Neural progenitor cell (in vitro differentiated cells): ENCODE measurements around the gene PPP2R2C. TPM values are rescaled to one million over a fixed set of nuclear protein-coding genes. Genes with fewer than 3 reads are reported as not detected.
A peak's percentile ranks its signal among the peaks of the same experiment; 100 is the strongest.

Source experiments
- DNase-seq: peaks from one replicate; pipeline ENCODE4 v3.0.0-alpha.2; 2016; ENCODE audit warnings: low spot score
- H2AFZ ChIP-seq: fragments of 200-600 bp; sonication (generic); replicated peaks from 2 replicates; pipeline ENCODE4 v1.6.1; 2016; ENCODE audit warnings: antibody characterized with exemption
- H3F3A ChIP-seq: fragments of 200-600 bp; sonication (generic); 2 replicates; pipeline ENCODE4 v1.6.1; 2016; ENCODE audit warnings: antibody characterized with exemption, low read depth
- H3K27ac ChIP-seq: fragments of 200-600 bp; sonication (generic); 2 replicates; pipeline ENCODE4 v1.5.1; 2016; ENCODE audit warnings: mild to moderate bottlenecking
- H3K27me3 ChIP-seq: fragments of 200-600 bp; sonication (generic); 2 replicates; pipeline ENCODE4 v1.6.1; 2016; ENCODE audit warnings: mild to moderate bottlenecking, moderate library complexity
- H3K36me3 ChIP-seq: fragments of 200-600 bp; sonication (generic); 2 replicates; pipeline ENCODE4 v1.5.1; 2016
- H3K4me1 ChIP-seq: fragments of 200-600 bp; sonication (generic); 2 replicates; pipeline ENCODE4 v1.6.1; 2016; ENCODE audit warnings: mixed run types
- H3K4me2 ChIP-seq: fragments of 200-600 bp; sonication (generic); 2 replicates; pipeline ENCODE4 v1.6.1; 2016
- H3K4me3 ChIP-seq: fragments of 200-600 bp; sonication (generic); 2 replicates; pipeline ENCODE4 v1.5.1; 2016
- H3K79me2 ChIP-seq: fragments of 200-600 bp; sonication (generic); 2 replicates; pipeline ENCODE4 v1.6.1; 2016; ENCODE audit warnings: low read depth
- H3K9ac ChIP-seq: fragments of 200-600 bp; sonication (generic); 2 replicates; pipeline ENCODE4 v1.6.1; 2016
- H3K9me3 ChIP-seq: fragments of 200-600 bp; sonication (generic); 2 replicates; pipeline ENCODE4 v1.5.1; 2016; ENCODE audit warnings: low read depth
- H4K20me1 ChIP-seq: fragments of 200-600 bp; sonication (generic); 2 replicates; pipeline ENCODE4 v1.6.1; 2016; ENCODE audit warnings: low read depth
- H3K27ac Mint-ChIP-seq: 3 replicates; pipeline ENCODE4 v1.8.0; 2021; ENCODE audit warnings: mixed read lengths
- H3K27me3 Mint-ChIP-seq: 2 replicates; pipeline ENCODE4 v1.8.0; 2022; ENCODE audit warnings: low read depth, mild to moderate bottlenecking, inconsistent platforms, moderate library complexity, mixed read lengths; ENCODE audit not compliant: insufficient read depth
- H3K36me3 Mint-ChIP-seq: 3 replicates; pipeline ENCODE4 v1.8.0; 2021; ENCODE audit warnings: mixed read lengths
- H3K4me1 Mint-ChIP-seq: 3 replicates; pipeline ENCODE4 v1.8.0; 2021; ENCODE audit warnings: mixed read lengths
- H3K4me3 Mint-ChIP-seq: 3 replicates; pipeline ENCODE4 v1.8.0; 2021; ENCODE audit warnings: mild to moderate bottlenecking, moderate library complexity, mixed read lengths
- H3K9me3 Mint-ChIP-seq: 3 replicates; pipeline ENCODE4 v1.8.0; 2020; ENCODE audit warnings: mixed read lengths
- EZH2 ChIP-seq: fragments of 200-600 bp; sonication (generic); IDR thresholded peaks from 2 replicates; pipeline ENCODE4 v1.6.1; 2017; ENCODE audit warnings: antibody characterized with exemption, mild to moderate bottlenecking, moderate library complexity
- EZH2phosphoT487 ChIP-seq: fragments of 200-600 bp; sonication (generic); IDR thresholded peaks from 2 replicates; pipeline ENCODE4 v1.6.1; 2017; ENCODE audit warnings: antibody characterized with exemption
- total RNA-seq: library from RNA; depleted of rRNA; stranded (reverse); fragments of >200 nt; gene quantifications from 2 replicates; pipeline ENCODE4 v1.2.3, GENCODE V29; 2015; ENCODE audit warnings: low replicate concordance
- TF ChIP-seq, protein P1 (sequence below): fragments of 200-600 bp; sonication (generic); IDR thresholded peaks from 2 replicates; pipeline ENCODE4 v1.5.1; 2017; ENCODE audit warnings: antibody characterized with exemption, mild to moderate bottlenecking

Gene PPP2R2C
- total RNA-seq, 1 donor from 2014 or later: 3.5 TPM

DNA sequence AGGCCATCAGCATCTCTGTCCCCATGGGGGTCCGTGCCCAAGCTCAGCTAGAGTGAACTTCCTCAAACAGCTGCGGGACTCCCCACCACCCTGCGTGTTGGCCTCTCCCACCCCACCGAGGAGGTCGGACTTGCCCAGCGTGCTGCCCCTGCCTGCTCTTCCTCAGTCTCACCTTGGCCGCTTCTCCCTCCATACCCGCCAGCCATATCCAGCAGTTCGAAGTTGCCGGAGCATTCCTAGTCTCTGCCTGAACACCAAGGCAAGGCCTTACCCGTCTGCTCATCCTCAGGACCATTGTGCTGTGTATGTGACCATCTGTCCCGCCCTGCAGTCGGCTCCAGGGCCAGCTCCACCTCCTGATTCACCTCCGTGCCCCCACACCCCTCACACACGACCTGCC is 118.3 kb downstream of the PPP2R2C start:
- Histone ChIP-seq H3K4me1 (no peaks in the 10 kb centered on the region), H2AFZ (no peak overlapping the region), H3K27me3 (peaks cover under 1% of the 10 kb centered on the region), H3K9ac (no peak overlapping the region), H3F3A (no peaks in the 10 kb centered on the region), H3K36me3 (no peaks in the 10 kb centered on the region), H4K20me1 (no peaks in the 10 kb centered on the region), H3K4me2 (no peak overlapping the region), H3K79me2 (no peaks in the 10 kb centered on the region), H3K4me3 (no peak overlapping the region), H3K27ac (no peak overlapping the region), H3K9me3 (no peaks in the 10 kb centered on the region)
- H3K27me3 Mint-ChIP-seq: peaks cover 10% of the 10 kb centered on the region
- DNase-seq: no peak
- H3K4me3 Mint-ChIP-seq: peak overlapping the region; percentile 62
- TF ChIP-seq, protein P1, sequence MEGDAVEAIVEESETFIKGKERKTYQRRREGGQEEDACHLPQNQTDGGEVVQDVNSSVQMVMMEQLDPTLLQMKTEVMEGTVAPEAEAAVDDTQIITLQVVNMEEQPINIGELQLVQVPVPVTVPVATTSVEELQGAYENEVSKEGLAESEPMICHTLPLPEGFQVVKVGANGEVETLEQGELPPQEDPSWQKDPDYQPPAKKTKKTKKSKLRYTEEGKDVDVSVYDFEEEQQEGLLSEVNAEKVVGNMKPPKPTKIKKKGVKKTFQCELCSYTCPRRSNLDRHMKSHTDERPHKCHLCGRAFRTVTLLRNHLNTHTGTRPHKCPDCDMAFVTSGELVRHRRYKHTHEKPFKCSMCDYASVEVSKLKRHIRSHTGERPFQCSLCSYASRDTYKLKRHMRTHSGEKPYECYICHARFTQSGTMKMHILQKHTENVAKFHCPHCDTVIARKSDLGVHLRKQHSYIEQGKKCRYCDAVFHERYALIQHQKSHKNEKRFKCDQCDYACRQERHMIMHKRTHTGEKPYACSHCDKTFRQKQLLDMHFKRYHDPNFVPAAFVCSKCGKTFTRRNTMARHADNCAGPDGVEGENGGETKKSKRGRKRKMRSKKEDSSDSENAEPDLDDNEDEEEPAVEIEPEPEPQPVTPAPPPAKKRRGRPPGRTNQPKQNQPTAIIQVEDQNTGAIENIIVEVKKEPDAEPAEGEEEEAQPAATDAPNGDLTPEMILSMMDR: no peak
- TF ChIP-seq EZH2 (no peak), EZH2phosphoT487 (no peak)
- no peak overlapping the region for H3K27ac Mint-ChIP-seq
- peaks cover 26% of the 10 kb centered on the region for H3K4me1 Mint-ChIP-seq
- H3K36me3 Mint-ChIP-seq: no peaks in the 10 kb centered on the region
- H3K9me3 Mint-ChIP-seq: no peaks in the 10 kb centered on the region

DNA sequence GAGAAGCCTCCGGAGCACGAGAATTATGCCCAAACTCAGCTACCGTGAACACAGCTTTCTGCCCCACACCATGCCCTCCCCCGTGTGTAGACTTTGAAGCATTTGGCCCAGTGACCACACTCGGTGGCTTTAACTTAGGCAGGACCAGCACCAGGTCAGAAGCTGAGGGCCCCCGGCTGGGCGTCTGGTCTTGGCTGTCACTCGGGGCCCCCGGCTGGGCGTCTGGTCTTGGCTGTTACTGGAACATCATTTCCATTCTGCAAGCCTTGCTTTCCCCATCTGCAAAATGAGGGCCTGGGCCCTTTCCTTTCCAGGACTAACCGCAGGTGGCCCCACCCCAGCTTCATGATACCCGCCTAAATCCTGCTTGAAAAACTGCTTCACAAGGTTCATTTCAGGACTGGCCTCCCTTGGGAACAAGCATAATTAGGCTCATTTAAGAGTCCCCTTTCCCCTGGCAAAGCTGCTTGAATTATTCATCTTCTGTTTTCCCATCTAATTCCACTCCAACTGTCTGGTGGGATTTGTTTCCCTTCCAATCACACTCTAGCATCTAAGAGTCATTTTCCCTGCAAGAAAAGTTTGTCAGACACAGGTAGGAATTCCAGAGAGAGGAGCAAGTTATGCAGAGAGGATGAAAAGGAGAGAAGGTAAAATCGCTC is 120.3 kb downstream of the PPP2R2C start:
- Histone ChIP-seq H3K9me3 (no peaks in the 10 kb centered on the region), H3F3A (no peaks in the 10 kb centered on the region), H3K36me3 (no peaks in the 10 kb centered on the region), H2AFZ (no peak overlapping the region), H3K27me3 (no peaks in the 10 kb centered on the region), H3K4me2 (no peak overlapping the region), H3K9ac (no peak overlapping the region), H3K79me2 (no peaks in the 10 kb centered on the region), H3K27ac (no peak overlapping the region), H3K4me1 (no peaks in the 10 kb centered on the region), H4K20me1 (no peaks in the 10 kb centered on the region), H3K4me3 (no peak overlapping the region)
- Mint-ChIP-seq H3K9me3 (no peaks in the 10 kb centered on the region), H3K4me1 (peaks cover 26% of the 10 kb centered on the region), H3K4me3 (no peak overlapping the region), H3K36me3 (no peaks in the 10 kb centered on the region), H3K27ac (no peak overlapping the region), H3K27me3 (peaks cover 9% of the 10 kb centered on the region)
- no peak for DNase-seq
- TF ChIP-seq EZH2phosphoT487: no peak
- TF ChIP-seq, protein P1: no peak
- no peak for TF ChIP-seq EZH2

DNA sequence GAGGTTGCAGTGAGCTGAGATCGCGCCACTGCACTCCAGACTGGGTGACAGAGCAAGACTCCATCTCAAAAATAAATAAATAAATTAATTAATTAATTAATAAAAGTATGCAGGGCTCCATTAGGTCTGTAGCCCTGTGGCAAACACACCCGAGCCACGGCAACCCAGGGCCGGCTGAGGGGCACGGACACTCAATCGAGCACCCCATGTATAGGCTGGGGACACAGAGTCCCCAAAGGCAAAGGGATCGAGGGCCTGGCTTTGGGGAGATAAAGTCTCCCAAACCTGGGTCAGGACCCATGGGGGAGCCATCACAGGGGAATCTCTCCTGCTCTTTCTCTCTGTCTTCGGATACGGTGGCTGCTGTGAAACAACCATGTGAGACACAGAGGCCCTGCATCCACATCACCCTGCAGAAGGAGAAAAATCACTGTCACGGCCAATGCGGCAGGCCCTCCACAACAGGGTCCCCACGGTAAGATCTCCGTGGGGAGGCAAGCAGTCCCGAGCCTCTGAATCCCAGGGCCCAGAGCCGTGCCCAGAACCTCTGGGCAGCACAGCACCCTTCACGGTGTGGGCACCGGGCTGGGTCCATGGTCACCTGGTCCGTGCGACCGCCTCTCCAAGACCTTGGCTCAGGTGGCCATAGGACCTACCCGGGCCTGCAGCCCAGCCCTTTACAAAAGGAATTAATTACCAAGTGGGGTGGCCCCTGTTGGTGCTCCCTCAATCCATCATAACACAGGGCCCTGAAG is 121.0 kb downstream of the PPP2R2C start:
- Mint-ChIP-seq H3K36me3 (no peaks in the 10 kb centered on the region), H3K27me3 (peaks cover 11% of the 10 kb centered on the region), H3K9me3 (no peaks in the 10 kb centered on the region), H3K4me3 (no peak overlapping the region), H3K27ac (no peak overlapping the region), H3K4me1 (peaks cover 26% of the 10 kb centered on the region)
- Histone ChIP-seq H3K4me1 (no peaks in the 10 kb centered on the region), H3K9ac (no peak overlapping the region), H3K27me3 (no peaks in the 10 kb centered on the region), H3K4me2 (no peak overlapping the region), H3K9me3 (no peaks in the 10 kb centered on the region), H3K36me3 (no peaks in the 10 kb centered on the region), H3K27ac (no peak overlapping the region), H3K79me2 (no peaks in the 10 kb centered on the region), H4K20me1 (no peaks in the 10 kb centered on the region), H2AFZ (no peak overlapping the region), H3F3A (no peaks in the 10 kb centered on the region), H3K4me3 (no peak overlapping the region)
- TF ChIP-seq EZH2 (no peak), EZH2phosphoT487 (no peak)
- TF ChIP-seq, protein P1: no peak
- no peak for DNase-seq
